Upper lobe of right lung (tissue), 1 donor: ENCODE results near the gene BAIAP2L2. TPM values are rescaled to one million over a fixed set of nuclear protein-coding genes. Genes with fewer than 3 reads are reported as not detected.
A peak's percentile ranks its signal among the peaks of the same experiment; 100 is the strongest.

Source experiments
- ATAC-seq: fragments of 200-7000 bp; cut with Tn5 transposase; one replicate; pipeline ENCODE4 v1.9.1; 2020; ENCODE audit warnings: mild to moderate bottlenecking, moderate library complexity
- DNase-seq: peaks from one replicate; pipeline ENCODE4 v3.0.0-alpha.2; 2020
- H3K27ac ChIP-seq: fragments of 200-600 bp; one replicate; pipeline ENCODE4 v1.8.0; 2022
- H3K27me3 ChIP-seq: fragments of 200-600 bp; one replicate; pipeline ENCODE4 v1.8.0; 2022; ENCODE audit warnings: mild to moderate bottlenecking
- H3K36me3 ChIP-seq: fragments of 200-600 bp; one replicate; pipeline ENCODE4 v1.8.0; 2022
- H3K4me1 ChIP-seq: fragments of 200-600 bp; one replicate; pipeline ENCODE4 v1.8.0; 2022
- H3K4me3 ChIP-seq: fragments of 200-600 bp; one replicate; pipeline ENCODE4 v1.8.0; 2022; ENCODE audit warnings: mild to moderate bottlenecking
- H3K9me3 ChIP-seq: fragments of 200-600 bp; one replicate; pipeline ENCODE4 v1.8.0; 2022
- CTCF ChIP-seq: fragments of 200-600 bp; IDR thresholded peaks from one replicate; pipeline ENCODE4 v1.8.0; 2022; ENCODE audit warnings: antibody characterized with exemption
- intact Hi-C: fragments of 100-400 bp; cut with DNase I; formaldehyde crosslinking; loops from one replicate; pipeline ENCODE4 v1.11.0; 2022
- total RNA-seq: library from RNA; stranded (reverse); fragmentation: NEBNext Ultra II Directional; extraction: Animal tissue kit (Norgen Biotek cat#: 25700); gene quantifications from one replicate; pipeline ENCODE4 v1.2.1, GENCODE V29; 2021
- donor health status: DM: no; HTN: yes; CAD: no; lungs with severe emphysema.

BAIAP2L2 gene
- total RNA-seq, 1 donor from 2014 or later, result 0.29 TPM

DNA sequence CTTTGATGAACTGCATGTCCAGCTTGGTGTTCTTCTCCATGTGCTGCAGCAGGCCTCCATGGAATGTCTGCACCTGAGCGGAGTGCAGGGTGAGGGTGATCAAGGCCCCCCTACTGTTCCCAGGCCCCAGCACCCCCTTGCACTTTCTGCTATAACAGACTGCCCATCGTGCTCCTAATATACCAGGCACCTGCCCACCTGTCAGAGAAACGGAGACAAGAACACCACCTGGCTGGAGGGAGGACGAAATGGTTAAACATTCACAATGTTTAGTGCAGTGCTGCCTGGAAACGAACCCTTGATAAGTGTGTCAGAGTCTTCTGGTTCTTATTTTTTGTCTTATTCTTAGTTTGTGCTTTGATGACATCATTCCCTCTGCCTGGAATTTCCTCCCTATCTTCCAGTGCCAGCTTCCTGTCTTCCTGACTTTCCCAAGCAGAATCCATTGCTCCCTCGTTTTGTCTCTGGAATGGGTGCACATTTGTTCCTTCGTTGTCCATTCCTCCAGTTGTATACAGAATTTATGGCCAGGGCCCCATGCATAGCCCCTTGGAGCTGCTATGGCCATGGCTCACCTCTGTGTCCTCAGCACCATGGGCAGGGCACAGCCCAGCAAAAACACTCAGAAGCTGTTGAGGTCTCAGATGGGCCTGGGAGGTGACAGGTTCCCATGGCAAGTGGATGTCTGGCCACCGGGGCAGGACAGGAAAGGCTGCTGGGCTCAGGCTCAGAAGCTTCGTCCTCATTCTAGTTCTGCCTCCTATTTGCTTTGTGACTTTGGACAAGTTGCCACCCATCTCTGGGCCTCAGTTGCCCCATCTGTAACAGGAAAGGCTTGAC is 11.9 kb downstream of the BAIAP2L2 start:
- Histone ChIP-seq H3K4me3 (no peak overlapping the region), H3K27ac (no peak overlapping the region), H3K4me1 (peaks cover 5% of the 10 kb centered on the region), H3K27me3 (no peaks in the 10 kb centered on the region), H3K9me3 (no peaks in the 10 kb centered on the region), H3K36me3 (no peaks in the 10 kb centered on the region)
- TF ChIP-seq CTCF, result no peak
- DNase-seq, result no peak
- intact Hi-C loops, result no loop called here
- peak; percentile 13 for ATAC-seq

- H3K27me3 ChIP-seq, result no peaks in the 10 kb centered on the region
- H3K4me1 ChIP-seq, result peaks cover 5% of the 10 kb centered on the region
- H3K27ac ChIP-seq, result no peak overlapping the region
- intact Hi-C loops, result no loop called here
- no peaks in the 10 kb centered on the region for H3K36me3 ChIP-seq
- DNase-seq, result no peak
- peak; percentile 16 for TF ChIP-seq CTCF
- ATAC-seq, result peak; percentile 46
- no peak overlapping the region for H3K4me3 ChIP-seq
- no peaks in the 10 kb centered on the region for H3K9me3 ChIP-seq
These were observed 12.7 kb downstream of the BAIAP2L2 start for GRCh38 chr22:38097557-38098409.

DNA sequence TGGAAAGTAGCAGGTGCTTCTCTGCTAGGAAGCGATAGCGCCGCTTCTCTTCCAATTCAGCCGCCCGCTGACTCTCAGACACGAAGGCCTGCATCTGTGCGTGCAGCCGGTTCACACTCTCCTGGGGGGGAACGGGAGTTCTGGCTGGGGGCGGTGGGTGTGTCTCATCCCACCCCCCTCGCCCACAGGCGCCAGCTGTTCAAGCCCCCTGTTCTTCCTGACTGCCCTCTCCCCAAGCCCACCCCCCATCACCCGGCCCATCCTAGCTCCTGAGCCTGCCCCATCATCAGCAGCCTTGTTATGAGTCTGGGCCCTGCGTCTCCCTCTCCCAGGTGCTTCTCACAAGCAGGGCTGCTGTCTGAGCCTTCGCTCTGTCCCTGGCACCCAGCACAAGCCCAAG is 13.4 kb downstream of the BAIAP2L2 start:
- Histone ChIP-seq H3K27me3 (no peaks in the 10 kb centered on the region), H3K9me3 (no peaks in the 10 kb centered on the region), H3K4me1 (peaks cover 5% of the 10 kb centered on the region), H3K36me3 (no peaks in the 10 kb centered on the region), H3K4me3 (no peak overlapping the region), H3K27ac (no peak overlapping the region)
- ATAC-seq (no peak), DNase-seq (no peak)
- TF ChIP-seq CTCF, result no peak
- intact Hi-C loops, result no loop called here

DNA sequence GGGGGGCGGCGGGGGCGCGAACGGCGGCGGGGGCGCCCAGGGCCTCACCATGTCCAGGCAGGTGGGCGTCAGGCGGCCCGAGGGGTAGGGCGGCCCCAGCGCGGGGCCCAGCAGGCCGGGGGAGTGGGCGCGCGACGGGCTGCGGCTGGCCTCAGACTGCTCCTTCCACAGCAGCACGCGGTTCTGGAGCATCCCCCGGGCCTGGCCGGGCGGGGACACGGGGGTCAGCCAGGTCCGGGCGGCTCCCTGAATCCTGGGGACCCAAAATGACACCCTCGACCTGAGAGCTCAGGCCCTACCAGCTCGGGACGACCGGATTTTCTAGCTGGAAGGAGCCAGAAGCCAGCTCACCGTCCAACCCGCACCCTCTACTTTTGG is 21.0 kb downstream of the BAIAP2L2 start:
- DNase-seq (no peak), ATAC-seq (no peak)
- H3K27ac ChIP-seq, result no peak overlapping the region
- no peaks in the 10 kb centered on the region for H3K36me3 ChIP-seq
- H3K27me3 ChIP-seq, result peaks cover 8% of the 10 kb centered on the region
- no peaks in the 10 kb centered on the region for H3K9me3 ChIP-seq
- no peak for TF ChIP-seq CTCF
- intact Hi-C loops, result no loop called here
- H3K4me1 ChIP-seq, result no peaks in the 10 kb centered on the region
- H3K4me3 ChIP-seq, result no peak overlapping the region

- H3K9me3 ChIP-seq, result no peaks in the 10 kb centered on the region
- no peak for DNase-seq
- TF ChIP-seq CTCF, result no peak
- intact Hi-C loops, result no loop called here
- no peak overlapping the region for H3K27ac ChIP-seq
- H3K4me3 ChIP-seq, result no peak overlapping the region
- peaks cover 8% of the 10 kb centered on the region for H3K27me3 ChIP-seq
- no peaks in the 10 kb centered on the region for H3K4me1 ChIP-seq
- H3K36me3 ChIP-seq, result no peaks in the 10 kb centered on the region
- ATAC-seq, result peak; percentile 33
These were observed 21.6 kb downstream of the BAIAP2L2 start for GRCh38 chr22:38088629-38089473.
